Measurements from ENCODE around the gene PNPLA5. TPM values are rescaled to one million over a fixed set of nuclear protein-coding genes. Genes with fewer than 3 reads are reported as not detected.
"Not testable (repeated sequence)": the region's sequence is repeated elsewhere in the genome, so short reads cannot be mapped to it uniquely, and the experiment has no call there.

The PNPLA5 gene
- total and polyA plus RNA-seq, 7 donors = not detected

DNA sequence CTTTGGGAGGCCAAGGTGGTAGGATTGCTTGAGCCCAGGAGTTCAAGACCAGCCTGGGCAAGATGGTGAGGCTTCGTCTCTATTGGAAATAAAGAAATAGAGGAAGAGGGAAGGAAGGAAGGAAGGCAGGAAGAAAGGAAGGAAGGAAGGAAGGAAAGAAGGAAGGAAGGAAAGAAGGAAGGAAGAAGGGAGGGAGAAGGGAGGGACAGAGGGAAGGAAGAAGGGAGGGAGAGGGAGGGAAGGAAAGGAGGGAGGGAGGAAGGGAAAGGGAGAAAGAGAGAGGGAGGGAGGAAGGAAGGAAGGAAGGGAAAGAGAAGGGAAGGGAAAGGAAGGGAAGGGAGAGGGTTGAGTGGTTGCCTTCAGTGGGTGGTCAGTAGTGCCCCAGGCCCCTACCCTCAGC, 17.9 kb upstream of the PNPLA5 start:
- no peak for DNase-seq
- no peak for TF ChIP-seq EP300 (IDR thresholded peaks at IDR 0.05)
- TF ChIP-seq POLR2A (IDR thresholded peaks at IDR 0.05) = no peak
- TF ChIP-seq, protein P1, sequence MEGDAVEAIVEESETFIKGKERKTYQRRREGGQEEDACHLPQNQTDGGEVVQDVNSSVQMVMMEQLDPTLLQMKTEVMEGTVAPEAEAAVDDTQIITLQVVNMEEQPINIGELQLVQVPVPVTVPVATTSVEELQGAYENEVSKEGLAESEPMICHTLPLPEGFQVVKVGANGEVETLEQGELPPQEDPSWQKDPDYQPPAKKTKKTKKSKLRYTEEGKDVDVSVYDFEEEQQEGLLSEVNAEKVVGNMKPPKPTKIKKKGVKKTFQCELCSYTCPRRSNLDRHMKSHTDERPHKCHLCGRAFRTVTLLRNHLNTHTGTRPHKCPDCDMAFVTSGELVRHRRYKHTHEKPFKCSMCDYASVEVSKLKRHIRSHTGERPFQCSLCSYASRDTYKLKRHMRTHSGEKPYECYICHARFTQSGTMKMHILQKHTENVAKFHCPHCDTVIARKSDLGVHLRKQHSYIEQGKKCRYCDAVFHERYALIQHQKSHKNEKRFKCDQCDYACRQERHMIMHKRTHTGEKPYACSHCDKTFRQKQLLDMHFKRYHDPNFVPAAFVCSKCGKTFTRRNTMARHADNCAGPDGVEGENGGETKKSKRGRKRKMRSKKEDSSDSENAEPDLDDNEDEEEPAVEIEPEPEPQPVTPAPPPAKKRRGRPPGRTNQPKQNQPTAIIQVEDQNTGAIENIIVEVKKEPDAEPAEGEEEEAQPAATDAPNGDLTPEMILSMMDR (IDR thresholded peaks at IDR 0.05) = no peak
- no peak for TF ChIP-seq POLR2AphosphoS5 (IDR thresholded peaks at IDR 0.05)
- 84 to 89% methylated on average over 1 of the region's 1 CpG for WGBS, 2 donors
- Histone ChIP-seq H3K36me3 (no peaks in the 10 kb centered on the region), H3K4me1 (no peaks in the 10 kb centered on the region), H3K27ac (no peak overlapping the region), H3K4me3 (no peak overlapping the region), H3K27me3 (peaks cover 0 to 11% (median 0%) of the 10 kb centered on the region in 3 donors), H3K9me3 (no peaks in the 10 kb centered on the region)
- intact Hi-C loops (cut with DNase I) = no loop called here

DNA sequence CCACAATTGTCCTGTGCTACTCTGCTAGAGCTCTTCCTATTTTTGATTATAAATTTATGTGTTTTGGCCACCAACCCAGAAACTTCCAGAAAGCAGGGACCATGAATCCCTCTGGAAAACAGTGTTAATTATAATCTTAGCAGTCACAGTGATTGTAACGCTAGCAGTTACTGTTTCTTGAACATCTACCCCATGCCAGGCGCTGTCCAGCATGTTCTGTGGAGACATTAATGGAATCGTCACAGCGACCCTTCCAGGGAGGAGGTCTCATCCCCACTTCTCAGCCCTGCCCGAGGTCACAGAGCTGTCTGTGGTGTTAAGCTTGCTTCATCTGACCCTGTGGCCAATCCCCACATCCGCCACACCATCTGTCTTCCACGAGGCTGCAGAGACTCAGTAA, 13.9 kb upstream of the PNPLA5 start:
- Histone ChIP-seq H3K36me3 (no peaks in the 10 kb centered on the region), H3K4me3 (no peak overlapping the region), H3K9me3 (no peaks in the 10 kb centered on the region), H3K4me1 (no peaks in the 10 kb centered on the region), H3K27me3 (peaks cover 0 to 11% (median 0%) of the 10 kb centered on the region in 3 donors), H3K27ac (no peak overlapping the region)
- intact Hi-C loops (cut with DNase I) = no loop called here
- no peak for DNase-seq
- 49 to 54% methylated on average over 7 of the region's 7 CpGs for WGBS, 2 donors
- TF ChIP-seq, protein P1 (IDR thresholded peaks at IDR 0.05) = no peak
- no peak for TF ChIP-seq POLR2AphosphoS5 (IDR thresholded peaks at IDR 0.05)
- TF ChIP-seq EP300 (IDR thresholded peaks at IDR 0.05) = no peak

DNA sequence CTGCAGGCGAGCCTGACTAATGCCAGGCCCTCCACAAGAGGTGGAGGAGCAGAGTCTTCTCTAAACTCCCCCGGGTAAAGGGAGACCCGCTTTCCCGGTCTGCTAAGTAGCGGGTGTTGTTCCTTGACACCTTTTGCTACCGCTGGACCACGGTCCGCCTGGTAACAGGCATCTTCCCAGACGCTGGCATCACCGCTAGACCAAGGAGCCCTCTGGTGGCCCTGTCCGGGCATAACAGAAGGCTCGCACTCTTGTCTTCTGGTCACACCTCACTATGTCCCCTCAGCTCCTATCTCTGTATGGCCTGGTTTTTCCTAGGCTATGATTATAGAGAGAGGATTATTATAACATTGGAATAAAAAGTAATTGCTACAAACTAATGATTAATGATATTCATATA, 12.6 kb upstream of the PNPLA5 start:
- not testable (repeated sequence) for DNase-seq

DNA sequence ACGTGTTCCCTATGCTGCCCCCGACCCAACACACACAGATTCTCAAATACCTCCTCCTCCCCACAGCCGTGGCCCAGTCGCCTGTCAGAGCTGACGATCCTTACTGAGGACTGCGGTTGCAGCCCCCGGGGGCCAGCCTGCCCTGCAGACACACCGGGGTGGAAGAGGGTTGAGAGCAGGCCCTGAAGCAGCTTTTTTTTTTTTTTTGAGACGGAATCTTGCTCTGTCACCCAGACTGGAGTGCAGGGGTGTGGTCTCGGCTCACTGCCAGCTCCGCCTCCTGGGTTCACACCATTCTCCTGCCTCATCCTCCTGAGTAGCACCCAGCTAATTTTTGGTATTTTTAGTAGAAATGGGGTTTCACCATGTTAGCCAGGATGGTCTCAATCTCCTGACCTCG, 11.2 kb upstream of the PNPLA5 start:
- H3K4me3 ChIP-seq; H3K9me3 ChIP-seq; H3K4me1 ChIP-seq; H3K27ac ChIP-seq; DNase-seq; intact Hi-C loops (cut with DNase I); H3K36me3 ChIP-seq: not testable (repeated sequence)
- 67 to 74% methylated on average over 12 of the region's 12 CpGs for WGBS, 2 donors
- H3K27me3 ChIP-seq = peaks cover 0 to 11% (median 0%) of the 10 kb centered on the region in 3 donors

More for the DNA sequence above, 12.6 kb upstream of the PNPLA5 start:
- WGBS, 2 donors = 35% methylated on average over 12 of the region's 12 CpGs
- H3K36me3 ChIP-seq; H3K4me3 ChIP-seq; H3K4me1 ChIP-seq; H3K9me3 ChIP-seq; H3K27ac ChIP-seq; intact Hi-C loops (cut with DNase I): not testable (repeated sequence)
- peaks cover 0 to 11% (median 0%) of the 10 kb centered on the region in 3 donors for H3K27me3 ChIP-seq

DNA sequence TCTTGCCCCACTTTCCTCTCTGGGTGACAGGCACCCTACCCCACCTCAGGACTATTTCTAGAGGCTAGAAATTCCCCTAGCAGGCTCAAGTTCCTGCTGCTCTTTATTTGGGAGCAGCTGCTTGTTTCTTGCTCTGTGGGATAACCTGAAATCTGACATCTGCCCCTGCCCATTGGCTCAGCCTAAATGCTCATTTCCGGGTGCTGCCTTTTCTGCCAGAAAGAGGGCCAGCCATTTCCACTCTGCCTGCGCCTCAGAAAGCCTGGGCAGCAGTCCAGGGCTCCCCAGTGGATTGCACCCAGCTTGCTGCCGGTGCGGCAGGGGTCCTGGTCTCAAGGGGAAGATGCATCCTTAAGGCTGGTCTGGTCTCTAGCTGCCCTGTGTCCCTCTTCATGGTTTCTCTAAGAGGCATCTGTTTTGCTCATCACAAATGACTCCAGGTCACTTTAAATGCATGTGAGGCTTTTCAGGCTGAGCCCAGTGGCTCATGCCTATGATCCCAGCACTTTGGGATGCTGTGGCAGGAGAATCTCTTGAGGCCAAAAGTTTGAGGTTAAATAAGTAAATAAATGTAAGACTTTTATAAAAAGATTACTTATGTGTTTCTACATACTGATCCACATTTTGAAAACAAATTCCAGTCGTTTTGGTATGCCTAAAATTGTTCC, 10.3 kb upstream of the PNPLA5 start:
- 46 to 57% methylated on average over 5 of the region's 5 CpGs for WGBS, 2 donors
- no peaks in the 10 kb centered on the region for H3K4me1 ChIP-seq
- H3K4me3 ChIP-seq = no peak overlapping the region
- H3K36me3 ChIP-seq = no peaks in the 10 kb centered on the region
- intact Hi-C loops (cut with DNase I) = no loop called here
- H3K27me3 ChIP-seq = peaks cover 0 to 11% (median 0%) of the 10 kb centered on the region in 3 donors
- no peak for TF ChIP-seq POLR2AphosphoS5 (IDR thresholded peaks at IDR 0.05)
- TF ChIP-seq EP300 (IDR thresholded peaks at IDR 0.05) = no peak
- TF ChIP-seq, protein P1 (IDR thresholded peaks at IDR 0.05) = no peak
- no peak for TF ChIP-seq POLR2A (IDR thresholded peaks at IDR 0.05)
- no peak overlapping the region for H3K27ac ChIP-seq
- no peaks in the 10 kb centered on the region for H3K9me3 ChIP-seq
- DNase-seq = no peak

DNA sequence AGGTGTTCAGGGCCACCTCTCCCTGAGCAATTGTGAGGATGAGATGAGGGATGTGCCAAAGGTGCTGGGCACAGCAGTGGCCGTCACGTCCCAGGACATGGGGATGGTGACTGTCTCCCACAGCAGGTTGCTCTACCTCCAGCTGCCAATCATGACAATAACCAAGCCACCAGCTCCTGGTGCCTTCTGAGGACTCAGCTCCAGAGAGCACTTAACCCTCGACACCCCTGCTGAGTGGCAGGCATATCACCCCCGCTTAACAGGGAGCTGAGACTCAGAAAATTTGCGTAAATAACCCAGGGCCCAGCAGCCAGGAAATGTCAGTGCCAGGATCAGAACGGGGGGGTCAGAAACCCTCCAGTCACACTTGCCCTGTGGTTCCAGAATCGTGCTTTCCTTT, 8.4 kb upstream of the PNPLA5 start:
- Histone ChIP-seq H3K27me3 (peaks cover 0 to 6% (median 0%) of the 10 kb centered on the region in 3 donors), H3K36me3 (no peaks in the 10 kb centered on the region), H3K27ac (no peak overlapping the region), H3K4me3 (no peak overlapping the region), H3K4me1 (no peaks in the 10 kb centered on the region), H3K9me3 (no peaks in the 10 kb centered on the region)
- WGBS, 2 donors = 59 to 60% methylated on average over 7 of the region's 7 CpGs
- DNase-seq = no peak
- intact Hi-C loops (cut with DNase I) = no loop called here
- TF ChIP-seq POLR2AphosphoS5 (IDR thresholded peaks at IDR 0.05) = no peak
- TF ChIP-seq POLR2A (IDR thresholded peaks at IDR 0.05) = no peak
- TF ChIP-seq, protein P1 (IDR thresholded peaks at IDR 0.05) = no peak
- TF ChIP-seq EP300 (IDR thresholded peaks at IDR 0.05) = no peak

Measured in sigmoid colon (tissue), 7 donors.